ENCODE data around the gene NEO1.

DNA sequence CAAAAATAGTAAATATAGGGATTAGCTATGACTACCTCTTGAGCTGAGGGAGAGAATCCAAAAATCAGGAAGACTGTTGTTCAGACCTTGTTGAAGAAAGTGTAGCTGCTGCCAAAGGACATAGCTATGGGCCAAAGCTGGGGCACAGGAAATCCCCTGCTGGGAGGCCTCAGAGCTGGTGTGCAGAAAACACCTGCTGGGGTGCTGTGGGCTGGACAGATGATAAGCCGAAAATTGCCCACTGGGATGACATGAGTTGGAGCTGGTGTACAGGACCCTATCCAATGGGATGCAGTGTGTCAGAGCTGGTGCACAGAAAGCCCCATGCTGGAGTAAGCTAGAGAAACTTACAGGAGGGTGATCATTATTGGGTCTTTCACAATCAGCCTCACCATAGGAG, 121.9 kb downstream of the NEO1 start:
- TF ChIP-seq KAT7 (CRISPR knock-in tag; IDR thresholded peaks at IDR 0.05; ENCODE audit: borderline replicate concordance) (no peak), ZNF207 (IDR thresholded peaks at IDR 0.05; ENCODE audit: borderline replicate concordance) (no peak), MXI1 (IDR thresholded peaks at IDR 0.05; ENCODE audit: borderline replicate concordance, low read depth, low read length) (no peak), ZNF839 (CRISPR knock-in tag; IDR thresholded peaks at IDR 0.05; ENCODE audit: borderline replicate concordance) (no peak), SMC3 (IDR thresholded peaks at IDR 0.05; ENCODE audit: low read length) (no peak)
